SK-N-SH (cell line): Measurements from ENCODE around the gene CPT1C. TPM values are rescaled to one million over a fixed set of nuclear protein-coding genes. Genes with fewer than 3 reads are reported as not detected.

Experiments
- CTCF ChIA-PET: fragments of 300-600, 350-600 bp; formaldehyde crosslinking; extraction: SDS; loops from one replicate; lab custom pipeline; 2021; lab: Yijun Ruan, JAX
- POLR2A ChIA-PET: fragments of 350-600 bp; sonication (Branson Sonifier 250); formaldehyde crosslinking; extraction: SDS; loops from one replicate; lab custom pipeline; 2020; ENCODE audit warnings: antibody characterized with exemption, inconsistent platforms; lab: Yijun Ruan, JAX
- DNase-seq: peaks from one replicate; pipeline ENCODE4 v3.0.0; 2012
- H2AFZ ChIP-seq: fragments of 200-600 bp; sonication (generic); 2 replicates; pipeline ENCODE4 v1.8.1; 2016; ENCODE audit warnings: antibody characterized with exemption, mild to moderate bottlenecking, low read depth
- H3F3A ChIP-seq: fragments of 200-600 bp; sonication (generic); replicated peaks from 2 replicates; pipeline ENCODE3; 2016; ENCODE audit warnings: antibody characterized with exemption, mild to moderate bottlenecking; ENCODE audit not compliant: insufficient read depth
- H3K27ac ChIP-seq, 2 experiments: fragments of 200-500 bp in 1 of 2; fragments of 200-600 bp in 1 of 2; sonication (Bioruptor generic) in 1 of 2; sonication (generic), shearing (Covaris generic) in 1 of 2; 2 replicates each; pipeline versions ENCODE4 v1.5.1 to v1.6.1; 2014 to 2016; ENCODE audit warnings: low read depth in 2 of 2, inconsistent platforms in 1 of 2, low read length in 1 of 2, mild to moderate bottlenecking in 1 of 2, mixed read lengths in 1 of 2
- H3K27me3 ChIP-seq: fragments of 200-600 bp; sonication (generic), shearing (Covaris generic); 2 replicates; pipeline ENCODE4 v1.6.1; 2016; ENCODE audit warnings: mixed run types; ENCODE audit not compliant: insufficient read depth
- H3K36me3 ChIP-seq, 2 experiments: fragments of 200-500 bp in 1 of 2; fragments of 200-600 bp in 1 of 2; sonication (Bioruptor generic) in 1 of 2; sonication (generic) in 1 of 2; replicated peaks in 1 of 2; 2 replicates each; pipeline versions ENCODE3 to v1.5.1; 2014 to 2016; ENCODE audit warnings: low read length in 1 of 2, mild to moderate bottlenecking in 1 of 2; ENCODE audit not compliant: insufficient read depth in 2 of 2, control insufficient read depth in 1 of 2
- H3K4me1 ChIP-seq, 2 experiments: fragments of 200-500 bp in 1 of 2; fragments of 200-600 bp in 1 of 2; sonication (Bioruptor generic) in 1 of 2; sonication (generic), shearing (Covaris generic) in 1 of 2; 2 replicates each; pipeline versions ENCODE4 v1.5.1 to v1.6.1; 2014 to 2016; ENCODE audit warnings: low read depth in 1 of 2, low read length in 1 of 2, mixed run types in 1 of 2; ENCODE audit not compliant: insufficient read depth in 2 of 2, control insufficient read depth in 1 of 2
- H3K4me2 ChIP-seq: fragments of 200-600 bp; sonication (generic), shearing (Covaris generic); 2 replicates; pipeline ENCODE4 v1.6.1; 2017; ENCODE audit warnings: mixed run types
- H3K4me3 ChIP-seq, 2 experiments: fragments of 200-500 bp in 1 of 2; fragments of 200-600 bp in 1 of 2; sonication (Bioruptor generic) in 1 of 2; sonication (generic), shearing (Covaris generic) in 1 of 2; 2 replicates each; pipeline versions ENCODE4 v1.5.1 to v1.8.1; 2014 to 2016; ENCODE audit warnings: low read depth in 2 of 2, inconsistent platforms in 1 of 2, low read length in 1 of 2, mild to moderate bottlenecking in 1 of 2, mixed read lengths in 1 of 2, moderate library complexity in 1 of 2
- H3K79me2 ChIP-seq: fragments of 200-600 bp; sonication (generic); 2 replicates; pipeline ENCODE4 v1.8.1; 2017; ENCODE audit warnings: mild to moderate bottlenecking; ENCODE audit not compliant: insufficient read depth
- H3K9ac ChIP-seq: fragments of 200-600 bp; sonication (generic); 2 replicates; pipeline ENCODE4 v1.6.1; 2017; ENCODE audit warnings: mixed run types
- H3K9me2 ChIP-seq: fragments of 200-600 bp; sonication (generic); 2 replicates; pipeline ENCODE4 v1.6.1; 2017; ENCODE audit warnings: mixed run types
- H3K9me3 ChIP-seq: fragments of 200-600 bp; sonication (generic); 2 replicates; pipeline ENCODE4 v1.6.1; 2017; ENCODE audit warnings: mixed run types, mild to moderate bottlenecking, moderate library complexity
- H4K20me1 ChIP-seq: fragments of 200-600 bp; sonication (generic); 2 replicates; pipeline ENCODE4 v1.6.1; 2017; ENCODE audit warnings: mild to moderate bottlenecking, mixed run types; ENCODE audit not compliant: insufficient read depth
- CHD2 ChIP-seq: fragments of 150-350 bp; IDR thresholded peaks from 2 replicates; pipeline ENCODE4 v1.6.1; 2018; ENCODE audit warnings: low read length; ENCODE audit not compliant: partially characterized antibody
- ELF1 ChIP-seq: IDR thresholded peaks from 2 replicates; pipeline ENCODE4 v1.4.0; 2012
- EZH2phosphoT487 ChIP-seq: fragments of 200-600 bp; sonication (generic); IDR thresholded peaks from 2 replicates; pipeline ENCODE4 v1.6.1; 2017; ENCODE audit warnings: low read depth, mixed run types, mild to moderate bottlenecking, antibody characterized with exemption, moderate library complexity, borderline replicate concordance
- FOXM1 ChIP-seq: IDR thresholded peaks from 2 replicates; pipeline ENCODE4 v1.4.0; 2012; ENCODE audit warnings: low read depth, mild to moderate bottlenecking
- GATA2 ChIP-seq: sonication (generic); formaldehyde crosslinking; IDR thresholded peaks from 2 replicates; pipeline ENCODE4 v1.5.0; 2020; ENCODE audit warnings: mild to moderate bottlenecking, missing genetic modification reagents
- MEF2A ChIP-seq: IDR thresholded peaks from 2 replicates; pipeline ENCODE4 v1.4.0; 2012; ENCODE audit warnings: low read depth, borderline replicate concordance
- POLR2AphosphoS5 ChIP-seq: IDR thresholded peaks from 2 replicates; pipeline ENCODE4 v1.6.1; 2012; ENCODE audit warnings: low read depth, low read length
- RFX5 ChIP-seq: IDR thresholded peaks from 2 replicates; pipeline ENCODE4 v1.6.1; 2012; ENCODE audit warnings: mild to moderate bottlenecking, improper control_type of control experiment, low read length
- SMC3 ChIP-seq: IDR thresholded peaks from 2 replicates; pipeline ENCODE4 v1.6.1; 2012; ENCODE audit warnings: low read depth, low read length, improper control_type of control experiment
- TAF1 ChIP-seq: IDR thresholded peaks from 2 replicates; pipeline ENCODE4 v1.6.1; 2012; ENCODE audit warnings: low read depth, mild to moderate bottlenecking, low read length, moderate library complexity, borderline replicate concordance
- TCF12 ChIP-seq: IDR thresholded peaks from 2 replicates; pipeline ENCODE4 v1.4.0; 2012
- YY1 ChIP-seq: IDR thresholded peaks from 2 replicates; pipeline ENCODE4 v1.4.0; 2012; ENCODE audit warnings: low read depth, mild to moderate bottlenecking
- WGBS: methylation state at CpG from one replicate; pipeline ENCODE4 v1.1.6; 2017; ENCODE audit warnings: low lambda C conversion rate; 5-methylcytosine and 5-hydroxymethylcytosine counted together
- polyA plus RNA-seq, 3 experiments: library from polyadenylated mRNA; depleted of rRNA; stranded (reverse); fragments of >200 nt; gene quantifications; 2 replicates each; pipeline ENCODE4 v1.2.3, GENCODE V29; 2012
- TF ChIP-seq, protein P1 (sequence below): fragments of 150-350 bp; IDR thresholded peaks from 2 replicates; pipeline ENCODE4 v1.6.1; 2017; ENCODE audit warnings: antibody characterized with exemption, low read length, low read depth, borderline replicate concordance
- TF ChIP-seq, protein P2 (sequence below): IDR thresholded peaks from 2 replicates; pipeline ENCODE4 v1.4.0; 2012; ENCODE audit warnings: low read depth
- TF ChIP-seq, protein P3 (sequence below): fragments of 200-600 bp; sonication (generic); IDR thresholded peaks from 2 replicates; pipeline ENCODE4 v1.6.1; 2017; ENCODE audit warnings: antibody characterized with exemption, mild to moderate bottlenecking, moderate library complexity
- TF ChIP-seq, protein P4 (sequence below): IDR thresholded peaks from 2 replicates; pipeline ENCODE4 v1.4.0; 2012; ENCODE audit warnings: low read depth, borderline replicate concordance
- TF ChIP-seq, protein P5 (sequence below): IDR thresholded peaks from 2 replicates; pipeline ENCODE4; 2012
- TF ChIP-seq, protein P6 (sequence below): fragments of 150-350 bp; IDR thresholded peaks from 2 replicates; pipeline ENCODE4 v1.6.1; 2016; ENCODE audit warnings: mild to moderate bottlenecking, low read depth, low read length

The CPT1C gene
- polyA plus RNA-seq, 1 of the 3 experiments (the other 2 are of a cell fraction) = 139 TPM

DNA sequence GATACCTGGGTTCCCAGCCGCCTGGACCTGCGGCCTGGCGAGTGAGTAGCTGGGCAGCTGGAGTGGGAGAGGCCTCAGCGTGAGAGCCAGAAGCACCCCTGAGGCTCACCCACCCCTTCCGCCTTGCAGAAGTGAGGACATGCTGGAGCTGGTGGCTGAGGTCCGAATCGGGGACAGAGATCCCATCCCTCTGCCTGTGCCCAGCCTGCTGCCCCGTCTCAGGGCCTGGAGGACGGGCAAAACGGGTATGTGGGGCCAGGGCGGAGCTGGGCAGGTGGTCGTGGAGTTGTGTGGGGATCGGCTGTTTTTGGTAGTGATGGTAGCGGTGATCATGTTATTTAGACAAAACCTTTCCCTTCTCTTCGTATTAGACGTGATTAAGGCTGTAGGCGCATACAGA lies 44.3 kb upstream of the CPT1C start:
- WGBS = 96% methylated on average over 14 of the region's 17 CpGs
- H3K27ac ChIP-seq = no peak overlapping the region
- H3K9me2 ChIP-seq = no peaks in the 10 kb centered on the region
- no peak overlapping the region for H2AFZ ChIP-seq
- ChIA-PET POLR2A (interaction anchor here (1.7 kb wide), 1 partner anchor 17 kb away, joined by 7 read pairs; no protein-coding TSS in a partner anchor), CTCF (interaction anchor here (1.1 kb wide), 1 partner anchor 26 kb away, joined by 3 read pairs; no protein-coding TSS in a partner anchor)
- H3K4me1 ChIP-seq = peaks cover 0 to 15% of the 10 kb centered on the region in 2 experiments; a peak in 3 of 4 replicates
- TF ChIP-seq ELF1 (no peak), SMC3 (no peak), CHD2 (no peak), FOXM1 (no peak), MEF2A (no peak), EZH2phosphoT487 (no peak), GATA2 (CRISPR knock-in tag) (no peak), TAF1 (no peak), YY1 (no peak), TCF12 (no peak), RFX5 (no peak), POLR2AphosphoS5 (no peak)
- TF ChIP-seq, protein P1, sequence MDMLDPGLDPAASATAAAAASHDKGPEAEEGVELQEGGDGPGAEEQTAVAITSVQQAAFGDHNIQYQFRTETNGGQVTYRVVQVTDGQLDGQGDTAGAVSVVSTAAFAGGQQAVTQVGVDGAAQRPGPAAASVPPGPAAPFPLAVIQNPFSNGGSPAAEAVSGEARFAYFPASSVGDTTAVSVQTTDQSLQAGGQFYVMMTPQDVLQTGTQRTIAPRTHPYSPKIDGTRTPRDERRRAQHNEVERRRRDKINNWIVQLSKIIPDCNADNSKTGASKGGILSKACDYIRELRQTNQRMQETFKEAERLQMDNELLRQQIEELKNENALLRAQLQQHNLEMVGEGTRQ = no peak
- TF ChIP-seq, protein P2, sequence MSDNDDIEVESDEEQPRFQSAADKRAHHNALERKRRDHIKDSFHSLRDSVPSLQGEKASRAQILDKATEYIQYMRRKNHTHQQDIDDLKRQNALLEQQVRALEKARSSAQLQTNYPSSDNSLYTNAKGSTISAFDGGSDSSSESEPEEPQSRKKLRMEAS = no peak
- TF ChIP-seq, protein P3, sequence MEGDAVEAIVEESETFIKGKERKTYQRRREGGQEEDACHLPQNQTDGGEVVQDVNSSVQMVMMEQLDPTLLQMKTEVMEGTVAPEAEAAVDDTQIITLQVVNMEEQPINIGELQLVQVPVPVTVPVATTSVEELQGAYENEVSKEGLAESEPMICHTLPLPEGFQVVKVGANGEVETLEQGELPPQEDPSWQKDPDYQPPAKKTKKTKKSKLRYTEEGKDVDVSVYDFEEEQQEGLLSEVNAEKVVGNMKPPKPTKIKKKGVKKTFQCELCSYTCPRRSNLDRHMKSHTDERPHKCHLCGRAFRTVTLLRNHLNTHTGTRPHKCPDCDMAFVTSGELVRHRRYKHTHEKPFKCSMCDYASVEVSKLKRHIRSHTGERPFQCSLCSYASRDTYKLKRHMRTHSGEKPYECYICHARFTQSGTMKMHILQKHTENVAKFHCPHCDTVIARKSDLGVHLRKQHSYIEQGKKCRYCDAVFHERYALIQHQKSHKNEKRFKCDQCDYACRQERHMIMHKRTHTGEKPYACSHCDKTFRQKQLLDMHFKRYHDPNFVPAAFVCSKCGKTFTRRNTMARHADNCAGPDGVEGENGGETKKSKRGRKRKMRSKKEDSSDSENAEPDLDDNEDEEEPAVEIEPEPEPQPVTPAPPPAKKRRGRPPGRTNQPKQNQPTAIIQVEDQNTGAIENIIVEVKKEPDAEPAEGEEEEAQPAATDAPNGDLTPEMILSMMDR = no peak
- TF ChIP-seq, protein P4, sequence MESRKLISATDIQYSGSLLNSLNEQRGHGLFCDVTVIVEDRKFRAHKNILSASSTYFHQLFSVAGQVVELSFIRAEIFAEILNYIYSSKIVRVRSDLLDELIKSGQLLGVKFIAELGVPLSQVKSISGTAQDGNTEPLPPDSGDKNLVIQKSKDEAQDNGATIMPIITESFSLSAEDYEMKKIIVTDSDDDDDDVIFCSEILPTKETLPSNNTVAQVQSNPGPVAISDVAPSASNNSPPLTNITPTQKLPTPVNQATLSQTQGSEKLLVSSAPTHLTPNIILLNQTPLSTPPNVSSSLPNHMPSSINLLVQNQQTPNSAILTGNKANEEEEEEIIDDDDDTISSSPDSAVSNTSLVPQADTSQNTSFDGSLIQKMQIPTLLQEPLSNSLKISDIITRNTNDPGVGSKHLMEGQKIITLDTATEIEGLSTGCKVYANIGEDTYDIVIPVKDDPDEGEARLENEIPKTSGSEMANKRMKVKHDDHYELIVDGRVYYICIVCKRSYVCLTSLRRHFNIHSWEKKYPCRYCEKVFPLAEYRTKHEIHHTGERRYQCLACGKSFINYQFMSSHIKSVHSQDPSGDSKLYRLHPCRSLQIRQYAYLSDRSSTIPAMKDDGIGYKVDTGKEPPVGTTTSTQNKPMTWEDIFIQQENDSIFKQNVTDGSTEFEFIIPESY = no peak
- TF ChIP-seq, protein P5, sequence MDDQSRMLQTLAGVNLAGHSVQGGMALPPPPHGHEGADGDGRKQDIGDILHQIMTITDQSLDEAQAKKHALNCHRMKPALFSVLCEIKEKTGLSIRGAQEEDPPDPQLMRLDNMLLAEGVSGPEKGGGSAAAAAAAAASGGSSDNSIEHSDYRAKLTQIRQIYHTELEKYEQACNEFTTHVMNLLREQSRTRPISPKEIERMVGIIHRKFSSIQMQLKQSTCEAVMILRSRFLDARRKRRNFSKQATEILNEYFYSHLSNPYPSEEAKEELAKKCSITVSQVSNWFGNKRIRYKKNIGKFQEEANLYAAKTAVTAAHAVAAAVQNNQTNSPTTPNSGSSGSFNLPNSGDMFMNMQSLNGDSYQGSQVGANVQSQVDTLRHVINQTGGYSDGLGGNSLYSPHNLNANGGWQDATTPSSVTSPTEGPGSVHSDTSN = no peak
- TF ChIP-seq, protein P6, sequence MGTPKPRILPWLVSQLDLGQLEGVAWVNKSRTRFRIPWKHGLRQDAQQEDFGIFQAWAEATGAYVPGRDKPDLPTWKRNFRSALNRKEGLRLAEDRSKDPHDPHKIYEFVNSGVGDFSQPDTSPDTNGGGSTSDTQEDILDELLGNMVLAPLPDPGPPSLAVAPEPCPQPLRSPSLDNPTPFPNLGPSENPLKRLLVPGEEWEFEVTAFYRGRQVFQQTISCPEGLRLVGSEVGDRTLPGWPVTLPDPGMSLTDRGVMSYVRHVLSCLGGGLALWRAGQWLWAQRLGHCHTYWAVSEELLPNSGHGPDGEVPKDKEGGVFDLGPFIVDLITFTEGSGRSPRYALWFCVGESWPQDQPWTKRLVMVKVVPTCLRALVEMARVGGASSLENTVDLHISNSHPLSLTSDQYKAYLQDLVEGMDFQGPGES = no peak
- H3F3A ChIP-seq = peaks cover under 1% of the 10 kb centered on the region
- no peaks in the 10 kb centered on the region for H3K9me3 ChIP-seq
- H3K36me3 ChIP-seq = peaks cover 29 to 46% of the 10 kb centered on the region in 2 experiments
- H3K4me3 ChIP-seq = no peak overlapping the region
- H3K27me3 ChIP-seq = no peaks in the 10 kb centered on the region
- peaks cover 19% of the 10 kb centered on the region for H4K20me1 ChIP-seq
- H3K79me2 ChIP-seq = peaks cover 86% of the 10 kb centered on the region
- no peak overlapping the region for H3K9ac ChIP-seq
- H3K4me2 ChIP-seq = no peak overlapping the region
- no peak for DNase-seq
